HepG2 (cell line): ENCODE results near the gene LINS1. TPM values are rescaled to one million over a fixed set of nuclear protein-coding genes. Genes with fewer than 3 reads are reported as not detected.
A peak's percentile ranks its signal among the peaks of the same experiment; 100 is the strongest.

Experiments used
- FOXK1 ChIP-seq: sonication (generic); formaldehyde crosslinking; IDR thresholded peaks from 2 replicates; pipeline ENCODE4 v1.4.0; 2020; ENCODE audit warnings: low read depth, missing genetic modification reagents, borderline replicate concordance
- GLI4 ChIP-seq: sonication (generic); formaldehyde crosslinking; IDR thresholded peaks from 2 replicates; pipeline ENCODE4 v1.5.1; 2020; ENCODE audit warnings: missing genetic modification reagents, mild to moderate bottlenecking, moderate library complexity, borderline replicate concordance
- GTF3A ChIP-seq: sonication (generic); formaldehyde crosslinking; conservative IDR thresholded peaks from 2 replicates; pipeline ENCODE4 v1.4.0; 2020; ENCODE audit warnings: mild to moderate bottlenecking, missing genetic modification reagents
- MTA1 ChIP-seq: sonication (generic); formaldehyde crosslinking; IDR thresholded peaks from 2 replicates; pipeline ENCODE4 v1.4.0; 2020; ENCODE audit warnings: missing genetic modification reagents, mild to moderate bottlenecking, borderline replicate concordance
- NR2F1 ChIP-seq, 2 experiments: fragments of 450-650 bp in 1 of 2; formaldehyde crosslinking in 1 of 2; IDR thresholded peaks; 2 replicates each; pipeline versions ENCODE4 v1.5.0 to v1.6.1; 2016 to 2020; ENCODE audit warnings: mild to moderate bottlenecking in 1 of 2, missing compliant biosample characterization in 1 of 2, missing genetic modification reagents in 1 of 2, moderate library complexity in 1 of 2
- PHF8 ChIP-seq: sonication (generic); formaldehyde crosslinking; IDR thresholded peaks from 2 replicates; pipeline ENCODE4 v1.5.0; 2020; ENCODE audit warnings: missing genetic modification reagents
- REPIN1 ChIP-seq: sonication (generic); formaldehyde crosslinking; IDR thresholded peaks from 2 replicates; pipeline ENCODE4 v1.8.0; 2022; ENCODE audit warnings: missing genetic modification reagents, low read depth, mild to moderate bottlenecking, borderline replicate concordance
- SUZ12 ChIP-seq: fragments of 150-350 bp; IDR thresholded peaks from 2 replicates; pipeline ENCODE4 v1.6.1; 2014; ENCODE audit warnings: low read depth, low read length
- TBX2 ChIP-seq: sonication (generic); formaldehyde crosslinking; IDR thresholded peaks from 2 replicates; pipeline ENCODE4 v1.5.0; 2020; ENCODE audit warnings: missing genetic modification reagents, mild to moderate bottlenecking, borderline replicate concordance
- TRIM24 ChIP-seq: sonication (generic); formaldehyde crosslinking; IDR thresholded peaks from 2 replicates; pipeline ENCODE4 v1.8.0; 2022; ENCODE audit warnings: mild to moderate bottlenecking, missing genetic modification reagents
- TSC22D2 ChIP-seq: sonication (generic); formaldehyde crosslinking; IDR thresholded peaks from 2 replicates; pipeline ENCODE4 v1.5.1; 2020; ENCODE audit warnings: missing genetic modification reagents, mild to moderate bottlenecking, borderline replicate concordance
- ZBTB43 ChIP-seq: sonication (generic); formaldehyde crosslinking; conservative IDR thresholded peaks from 2 replicates; pipeline ENCODE4 v1.4.0; 2020; ENCODE audit warnings: missing genetic modification reagents
- ZGPAT ChIP-seq: IDR thresholded peaks from 2 replicates; pipeline ENCODE4 v1.6.1; 2016; ENCODE audit warnings: mild to moderate bottlenecking
- ZNF136 ChIP-seq: sonication (generic); formaldehyde crosslinking; IDR thresholded peaks from 2 replicates; pipeline ENCODE4 v1.8.1; 2022; ENCODE audit warnings: low read depth, mild to moderate bottlenecking, moderate library complexity, missing genetic modification reagents
- ZNF362 ChIP-seq: sonication (generic); formaldehyde crosslinking; IDR thresholded peaks from 2 replicates; pipeline ENCODE4 v1.4.0; 2020; ENCODE audit warnings: missing genetic modification reagents, mild to moderate bottlenecking, borderline replicate concordance
- ZNF468 ChIP-seq: sonication (generic); formaldehyde crosslinking; IDR thresholded peaks from 2 replicates; pipeline ENCODE4 v1.8.0; 2022; ENCODE audit warnings: mild to moderate bottlenecking, moderate library complexity, missing genetic modification reagents
- ZNF646 ChIP-seq: sonication (generic); formaldehyde crosslinking; IDR thresholded peaks from 2 replicates; pipeline ENCODE4 v1.9.0; 2021; ENCODE audit warnings: mild to moderate bottlenecking, missing genetic modification reagents
- ZSCAN31 ChIP-seq: sonication (generic); formaldehyde crosslinking; IDR thresholded peaks from 2 replicates; pipeline ENCODE4 v1.5.0; 2020; ENCODE audit warnings: low read depth, mild to moderate bottlenecking, missing genetic modification reagents
- polyA plus RNA-seq, 8 experiments: library from polyadenylated mRNA; depleted of rRNA in 3 of 8; stranded (reverse) in 7 of 8; unstranded in 1 of 8; fragments of >200 nt; fragmentation: Illumina TruSeq in 4 of 8; extraction: Trizol in 4 of 8; gene quantifications; 2 replicates each; pipeline versions ENCODE4 v1.2.1 to v1.2.3, GENCODE V29; 2011 to 2016; ENCODE audit warnings: low read depth in 4 of 8, missing spikeins in 1 of 8, mixed read lengths in 1 of 8; ENCODE audit not compliant: insufficient read depth in 1 of 8
- total RNA-seq, 5 experiments: library from RNA; depleted of rRNA; stranded (reverse); fragments of >200 nt; fragmentation: Illumina TruSeq; extraction: Trizol; gene quantifications; 2 replicates each; pipeline ENCODE4 v1.2.3, GENCODE V29; 2016; ENCODE audit warnings: low read depth in 1 of 5

Gene LINS1
- total and polyA plus RNA-seq, 2 of the 13 experiments (the other 11 are each of a cell fraction or from before 2014, with no cell fraction given), result 9.8 to 10.4 TPM

GRCh38 chr15:100602064-100602822, at the start of gene LINS1, which contains the start of gene ASB7 (continued):
- TF ChIP-seq GLI4 (0 out of 2 replicates have a peak, but pooled peaks have one; percentile 19), ZNF362 (CRISPR knock-in tag) (no peak; the same call in 1 of the 2 replicates), MTA1 (CRISPR knock-in tag) (peak; percentile 79; the same call in 1 of the 2 replicates), NR2F1 (CRISPR knock-in tag; IDR thresholded peaks at IDR 0.05) (peak in 1 of 2 experiments; percentile 59; a peak in 1 of 4 replicates), ZSCAN31 (CRISPR knock-in tag) (no peak; the same call in 1 of the 2 replicates), TRIM24 (no peak), ZNF136 (CRISPR knock-in tag) (no peak), ZNF468 (CRISPR knock-in tag) (no peak), GTF3A (no peak), FOXK1 (CRISPR knock-in tag) (peak; percentile 71), PHF8 (CRISPR knock-in tag) (peak; percentile 78), ZBTB43 (CRISPR knock-in tag) (peak; percentile 29; the same call in 1 of the 2 replicates), ZNF646 (CRISPR knock-in tag) (no peak), TSC22D2 (no peak), TBX2 (CRISPR knock-in tag) (peak; percentile 77), SUZ12 (no peak), ZGPAT (CRISPR knock-in tag) (peak; percentile 68; the same call in 1 of the 2 replicates), REPIN1 (peak; percentile 53; the same call in 1 of the 2 replicates)
